Measurements from ENCODE around the gene ITIH4.

Gene ITIH4

GRCh38 chr3:52831500-52832301 lies 1.2 kb upstream of the ITIH4 start (continued):
- peak; percentile 71 for TF ChIP-seq ZBTB48 (tag by site-specific recombination; IDR thresholded peaks at IDR 0.05)
- no peak for TF ChIP-seq ZNF548 (tag by site-specific recombination; IDR thresholded peaks at IDR 0.05)
- no peak for TF ChIP-seq ZSCAN5A (tag by site-specific recombination; IDR thresholded peaks at IDR 0.05)
- TF ChIP-seq ZNF140 (tag by site-specific recombination; IDR thresholded peaks at IDR 0.05): no peak
- peak; percentile 44 for TF ChIP-seq ZNF335 (tag by site-specific recombination; conservative IDR thresholded peaks at IDR 0.05)

GRCh38 chr3:52829906-52830463 lies 487 bp downstream of the ITIH4 start:
- no peak overlapping the region for H3K27ac ChIP-seq (ENCODE audit: extremely low read depth, low read depth, low read length)

GRCh38 chr3:52829482-52829881 lies 990 bp downstream of the ITIH4 start:
- Histone ChIP-seq H3K4me3 (ENCODE audit: low read depth, low read length) (no peak overlapping the region), H3K27ac (ENCODE audit: extremely low read depth, low read depth, low read length) (no peak overlapping the region), H3K36me3 (ENCODE audit: control insufficient read depth in 2 of 2, insufficient read depth in 1 of 2, low read length in 2 of 2) (no peaks in the 10 kb centered on the region), H3K9me3 (ENCODE audit: control insufficient read depth, insufficient read depth, low read depth, low read length) (no peaks in the 10 kb centered on the region), H3K4me1 (ENCODE audit: control insufficient read depth, insufficient read depth, low read length) (peaks cover 12% of the 10 kb centered on the region; the same call in 1 of the 2 replicates)
- CTCF ChIA-PET: interaction anchor here (1.5 kb wide), 1 partner anchor 19 kb away, joined by 3 read pairs; no protein-coding TSS in a partner anchor
- POLR2A ChIA-PET: no interaction called here
- no peak for TF ChIP-seq ZNF324 (tag by site-specific recombination; IDR thresholded peaks at IDR 0.05)
- no peak for TF ChIP-seq INSM2 (tag by site-specific recombination; IDR thresholded peaks at IDR 0.05)
- no peak for TF ChIP-seq ZSCAN30 (tag by site-specific recombination; IDR thresholded peaks at IDR 0.05)
- no peak for TF ChIP-seq ZNF624 (tag by site-specific recombination; IDR thresholded peaks at IDR 0.05)
- no peak for TF ChIP-seq ZNF394 (tag by site-specific recombination; IDR thresholded peaks at IDR 0.05; ENCODE audit: borderline replicate concordance)
- TF ChIP-seq ZNF600 (tag by site-specific recombination; IDR thresholded peaks at IDR 0.05): no peak
- no peak for TF ChIP-seq SETDB1 (IDR thresholded peaks at IDR 0.05; ENCODE audit: insufficient read length, low read length)
- no peak for TF ChIP-seq ZFP69B (tag by site-specific recombination; IDR thresholded peaks at IDR 0.05)
- TF ChIP-seq ZNF768 (tag by site-specific recombination; IDR thresholded peaks at IDR 0.05): no peak
- TF ChIP-seq SCRT2 (tag by site-specific recombination; IDR thresholded peaks at IDR 0.05): no peak
- TF ChIP-seq ZSCAN18 (tag by site-specific recombination; IDR thresholded peaks at IDR 0.05): no peak
- no peak for TF ChIP-seq ZNF585B (tag by site-specific recombination; IDR thresholded peaks at IDR 0.05)
- no peak for TF ChIP-seq ZNF311 (tag by site-specific recombination; IDR thresholded peaks at IDR 0.05; ENCODE audit: borderline replicate concordance)
- no peak for TF ChIP-seq ZNF404 (tag by site-specific recombination; IDR thresholded peaks at IDR 0.05)

More at GRCh38 chr3:52829906-52830463, 487 bp downstream of the ITIH4 start:
- no peaks in the 10 kb centered on the region for H3K9me3 ChIP-seq (ENCODE audit: control insufficient read depth, insufficient read depth, low read depth, low read length)
- no peak overlapping the region for H3K4me3 ChIP-seq (ENCODE audit: low read depth, low read length)
- ChIA-PET CTCF (interaction anchor here (0.6 kb wide), 1 partner anchor 8 kb away, joined by 3 read pairs; no protein-coding TSS in a partner anchor), POLR2A (no interaction called here)
- H3K36me3 ChIP-seq (ENCODE audit: control insufficient read depth in 2 of 2, insufficient read depth in 1 of 2, low read length in 2 of 2): peaks cover 0 to under 1% of the 10 kb centered on the region in 2 experiments; a peak in 1 of 3 replicates
- TF ChIP-seq PRDM6 (tag by site-specific recombination; IDR thresholded peaks at IDR 0.05) (0 out of 2 replicates have a peak, but pooled peaks have one; percentile 52), ZSCAN30 (tag by site-specific recombination; IDR thresholded peaks at IDR 0.05) (no peak), ZBTB6 (tag by site-specific recombination; IDR thresholded peaks at IDR 0.05) (peak; percentile 59; the same call in 1 of the 2 replicates)
- H3K4me1 ChIP-seq (ENCODE audit: control insufficient read depth, insufficient read depth, low read length): peaks cover 12% of the 10 kb centered on the region; the same call in 1 of the 2 replicates

All from HEK293 (cell line).